Right ventricle myocardium superior (tissue), 1 donor: ENCODE results near the gene DYNC2LI1. TPM values are rescaled to one million over a fixed set of nuclear protein-coding genes. Genes with fewer than 3 reads are reported as not detected.
A peak's percentile ranks its signal among the peaks of the same experiment; 100 is the strongest.

Experiments
- ATAC-seq: fragments of 200-7000 bp; cut with Tn5 transposase; one replicate; pipeline ENCODE4 v1.9.1; 2020; ENCODE audit warnings: mild to moderate bottlenecking; ENCODE audit not compliant: poor library complexity
- DNase-seq: peaks from one replicate; pipeline ENCODE4 v3.0.0-alpha.2; 2020
- intact Hi-C: fragments of 100-400 bp; cut with DNase I; formaldehyde crosslinking; loops from one replicate; pipeline ENCODE4 v1.11.2; 2022
- total RNA-seq: library from RNA; stranded (reverse); fragmentation: NEBNext Ultra II Directional; extraction: Animal tissue kit (Norgen Biotek cat#: 25700); gene quantifications from one replicate; pipeline ENCODE4 v1.2.1, GENCODE V29; 2021
- donor health status: DM: no; HTN: yes; CAD: no; lungs with severe emphysema.

Gene DYNC2LI1
- total RNA-seq, 1 donor from 2014 or later: 5.4 TPM

DNA sequence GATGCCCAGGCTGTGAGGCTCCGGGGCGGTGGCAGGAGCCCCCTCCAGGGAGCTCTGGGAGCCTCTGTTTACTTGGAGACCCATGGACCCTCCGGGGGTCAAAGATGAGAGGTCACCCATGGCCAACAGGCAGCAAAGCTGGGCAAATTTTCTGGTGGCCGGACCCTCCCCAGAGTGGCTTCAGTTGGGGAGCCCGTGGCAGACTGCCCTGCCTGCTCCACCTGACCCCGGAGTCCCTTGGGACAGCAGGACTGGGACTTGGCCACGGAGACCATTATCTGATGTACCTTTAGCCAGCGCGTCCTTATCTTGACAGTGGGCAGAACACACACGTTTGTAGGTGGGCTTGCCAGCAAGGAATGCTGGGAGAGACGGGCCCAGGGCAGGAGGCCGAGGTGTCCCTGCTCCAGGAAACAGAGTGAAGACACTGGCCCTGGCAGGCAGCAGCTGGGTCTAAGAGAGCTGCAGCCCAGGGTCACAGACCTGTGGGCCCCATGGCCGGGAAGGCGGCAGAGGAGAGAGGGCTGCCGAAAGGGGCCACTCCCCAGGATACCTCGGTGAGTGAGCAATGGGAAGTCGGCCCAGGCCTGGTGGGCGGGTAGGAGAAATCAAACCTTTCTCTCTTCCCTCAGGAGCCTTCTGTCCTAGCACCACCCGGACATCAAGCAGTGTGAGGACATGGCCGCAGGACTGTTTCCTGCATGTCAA is 64.9 kb downstream of the DYNC2LI1 start, which contains the start of the genes ABCG5 and ABCG8:
Gene ABCG5 (minus strand): TSS at position 280 of the 708 bp plus-strand sequence. CDS start 160 bp downstream, at position 120.
Gene ABCG8 (plus strand): TSS at position 412 of the 708 bp plus-strand sequence. CDS start 83 bp downstream, at position 495.
- no peak for DNase-seq
- ATAC-seq: peak; percentile 27
- intact Hi-C loops: no loop called here

DNA sequence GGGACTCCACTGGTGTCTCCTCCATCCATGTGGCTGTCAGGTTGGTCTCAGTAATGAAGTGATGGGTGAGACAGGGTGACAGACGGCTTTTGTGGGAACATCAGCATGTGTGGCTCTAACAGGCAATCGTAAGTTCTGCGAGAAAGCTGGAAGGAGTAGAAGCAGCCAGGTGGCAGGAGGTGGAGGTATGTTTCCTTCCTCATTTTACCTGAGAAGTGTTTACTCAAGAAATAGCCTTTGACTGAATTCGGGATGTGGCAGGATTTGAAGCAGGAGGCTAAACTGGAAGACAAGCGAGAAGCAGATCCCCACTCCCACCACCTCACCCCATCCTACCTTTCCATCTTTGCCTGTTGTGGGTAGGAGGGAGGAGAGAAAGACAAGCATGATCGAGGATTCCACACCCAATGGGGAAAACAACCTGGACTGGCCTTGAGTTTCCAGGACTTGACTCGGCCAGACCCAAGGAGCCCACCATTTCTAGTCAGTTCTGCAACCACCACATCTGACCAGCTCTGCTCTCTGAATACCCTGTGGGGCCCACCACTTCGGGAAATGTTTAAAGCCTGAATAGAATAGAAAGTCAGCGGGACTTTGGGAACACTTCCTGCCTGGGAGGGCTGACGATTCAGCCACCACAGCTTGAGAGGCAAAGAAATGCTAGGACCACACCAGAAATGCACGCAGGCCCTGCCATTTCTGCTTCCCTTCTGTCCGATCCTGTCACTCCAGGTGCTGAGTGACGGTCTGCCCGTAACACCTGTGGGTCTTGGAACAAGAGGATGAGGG is 66.1 kb downstream of the DYNC2LI1 start:
- intact Hi-C loops: no loop called here
- DNase-seq: no peak
- ATAC-seq: no peak

DNA sequence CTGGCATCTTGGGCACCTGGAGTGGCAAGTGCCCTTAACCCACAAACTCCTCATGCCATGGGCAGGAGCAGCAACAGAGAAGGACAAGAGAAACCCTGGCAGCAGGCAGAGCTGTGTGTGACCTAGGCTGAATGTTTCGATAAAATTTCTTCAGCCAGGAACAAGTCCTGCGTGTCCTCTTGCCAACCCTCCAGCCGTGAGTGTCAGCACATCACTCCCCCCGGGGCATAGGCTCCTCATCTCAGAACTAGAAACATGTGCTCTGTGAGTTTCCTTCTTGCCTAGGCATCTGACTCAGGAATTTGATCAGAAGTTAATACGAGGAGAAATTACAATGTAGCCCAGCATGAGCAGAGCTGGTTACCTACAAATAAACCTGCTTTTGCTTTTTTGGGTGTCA is 67.1 kb downstream of the DYNC2LI1 start:
- DNase-seq (no peak), ATAC-seq (no peak)
- intact Hi-C loops: no loop called here

DNA sequence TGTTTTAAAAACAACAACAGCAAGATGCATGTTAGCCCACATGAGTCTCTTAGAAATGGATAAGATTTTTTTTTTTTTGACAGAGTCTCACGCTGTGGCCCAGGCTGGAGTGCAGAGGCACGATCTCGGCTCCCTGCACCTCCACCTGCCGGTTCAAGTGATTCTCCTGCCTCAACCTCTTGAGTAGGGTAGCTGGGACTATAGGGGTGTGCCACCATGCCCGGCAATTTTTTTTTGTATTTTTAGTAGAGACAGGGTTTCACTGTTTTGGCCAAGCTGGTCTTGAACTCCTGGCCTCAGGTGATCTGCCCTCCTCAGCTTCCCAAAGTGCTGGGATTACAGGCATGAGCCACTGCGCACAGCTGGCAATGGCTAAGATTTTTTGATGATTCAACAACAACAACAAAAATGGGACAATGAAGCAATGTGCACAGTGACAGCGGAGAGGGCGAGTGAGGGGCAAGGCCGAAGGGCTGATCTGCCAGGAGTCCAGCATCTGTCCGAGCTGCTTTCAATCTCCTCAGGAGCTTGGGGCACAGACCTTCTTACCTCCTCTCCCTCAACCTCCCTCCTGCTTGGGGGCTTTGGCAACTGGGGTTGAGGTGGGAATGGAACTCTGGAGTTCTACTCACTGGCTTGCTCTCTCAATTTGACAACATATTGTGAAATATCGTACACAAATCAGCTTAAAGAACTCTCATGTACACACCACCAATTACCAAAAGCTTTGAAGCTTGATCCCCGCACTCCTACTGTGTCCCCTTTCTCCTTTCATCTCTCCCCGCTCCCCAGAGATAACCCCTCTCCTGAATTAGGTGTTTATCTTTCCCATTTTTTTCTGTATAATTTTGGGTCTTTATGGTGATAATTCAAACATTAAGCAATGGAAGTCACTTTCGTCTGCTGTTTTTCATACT is 68.4 kb downstream of the DYNC2LI1 start:
- intact Hi-C loops: no loop called here
- DNase-seq: no peak
- no peak for ATAC-seq

DNA sequence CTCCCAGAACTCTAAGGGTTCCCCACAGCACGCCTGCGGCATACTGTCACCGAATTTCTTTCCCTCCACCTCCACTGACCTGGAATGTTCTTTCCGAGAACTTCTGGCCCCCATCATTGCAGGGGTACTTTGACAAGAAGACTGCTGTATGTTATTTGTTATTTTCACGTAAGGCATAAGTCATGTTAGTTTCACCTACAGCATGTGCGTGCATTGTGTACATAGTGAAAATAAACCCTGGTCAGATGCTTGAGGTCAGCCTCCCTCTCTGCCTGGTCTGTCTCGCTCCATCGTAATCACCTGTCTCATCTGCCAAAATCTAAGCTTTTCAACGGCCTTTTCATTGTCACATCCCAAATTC is 69.0 kb downstream of the DYNC2LI1 start:
- intact Hi-C loops: no loop called here
- DNase-seq: no peak
- no peak for ATAC-seq

DNA sequence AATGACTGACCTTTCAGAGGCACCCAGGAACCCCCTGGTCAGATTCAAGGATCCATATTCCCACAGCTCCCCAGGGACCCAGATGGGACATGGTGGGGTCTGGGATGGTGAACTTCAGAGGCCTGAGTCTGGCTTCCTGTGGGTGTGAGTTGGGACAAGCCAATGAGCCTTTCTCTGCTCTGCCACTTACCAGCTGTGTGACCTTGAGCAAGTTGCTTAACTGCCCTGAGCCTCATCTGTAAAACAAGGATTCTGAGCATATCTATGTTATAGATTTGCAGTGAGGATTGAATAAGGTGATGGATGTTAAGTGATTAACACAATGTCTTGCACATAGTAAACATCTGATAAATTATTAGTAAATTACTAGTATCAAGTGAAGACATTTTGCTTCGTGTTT is 71.3 kb downstream of the DYNC2LI1 start:
- intact Hi-C loops: no loop called here
- DNase-seq: no peak
- no peak for ATAC-seq

DNA sequence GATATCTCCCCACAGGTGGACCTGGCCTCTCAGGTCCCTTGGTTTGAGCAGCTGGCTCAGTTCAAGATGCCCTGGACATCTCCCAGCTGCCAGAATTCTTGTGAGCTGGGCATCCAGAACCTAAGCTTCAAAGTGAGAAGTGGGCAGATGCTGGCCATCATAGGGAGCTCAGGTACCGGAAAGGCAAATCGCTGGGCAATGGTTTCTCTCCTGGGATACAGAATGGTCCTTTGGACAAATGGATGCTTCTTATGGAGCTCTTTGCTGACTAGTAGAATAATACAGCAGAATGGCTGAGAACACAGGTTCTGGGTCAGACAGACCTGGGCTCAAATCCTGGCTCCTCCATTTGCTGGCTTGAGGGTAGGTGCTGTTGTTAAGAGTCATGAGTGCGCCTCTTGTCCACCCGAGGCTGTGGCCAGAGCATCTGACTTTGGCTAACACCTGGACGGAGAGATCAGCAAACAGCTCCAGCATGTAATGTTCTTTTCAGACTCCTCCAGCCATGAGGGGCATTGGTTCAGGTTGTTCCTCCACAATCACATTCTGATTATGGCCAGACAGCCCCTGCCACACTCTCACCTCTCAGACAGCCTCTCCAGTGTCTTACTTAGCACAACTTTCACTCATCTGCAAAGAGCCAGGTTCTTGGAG is 72.4 kb downstream of the DYNC2LI1 start:
- DNase-seq (no peak), ATAC-seq (no peak)
- intact Hi-C loops: no loop called here

DNA sequence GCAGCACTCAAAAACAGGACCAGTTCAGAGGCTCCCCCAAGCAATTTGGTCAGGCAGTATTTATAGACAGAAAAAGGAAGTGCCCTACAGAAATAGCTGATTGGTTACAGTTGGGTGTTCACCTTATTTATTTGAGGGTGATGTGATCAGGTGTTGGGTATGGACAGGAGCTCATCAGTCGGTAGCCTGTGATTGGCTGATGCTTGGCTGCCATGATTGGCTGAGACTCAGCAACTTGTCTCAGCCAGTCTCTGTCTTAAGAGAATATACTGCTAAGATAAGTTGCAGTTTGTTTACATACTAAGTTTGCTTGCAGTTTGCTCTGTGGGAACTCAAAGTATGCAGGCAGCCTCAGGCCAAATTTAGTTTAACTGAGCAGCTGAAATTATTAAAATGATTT is 74.4 kb downstream of the DYNC2LI1 start:
- intact Hi-C loops: no loop called here
- DNase-seq (no peak), ATAC-seq (no peak)

DNA sequence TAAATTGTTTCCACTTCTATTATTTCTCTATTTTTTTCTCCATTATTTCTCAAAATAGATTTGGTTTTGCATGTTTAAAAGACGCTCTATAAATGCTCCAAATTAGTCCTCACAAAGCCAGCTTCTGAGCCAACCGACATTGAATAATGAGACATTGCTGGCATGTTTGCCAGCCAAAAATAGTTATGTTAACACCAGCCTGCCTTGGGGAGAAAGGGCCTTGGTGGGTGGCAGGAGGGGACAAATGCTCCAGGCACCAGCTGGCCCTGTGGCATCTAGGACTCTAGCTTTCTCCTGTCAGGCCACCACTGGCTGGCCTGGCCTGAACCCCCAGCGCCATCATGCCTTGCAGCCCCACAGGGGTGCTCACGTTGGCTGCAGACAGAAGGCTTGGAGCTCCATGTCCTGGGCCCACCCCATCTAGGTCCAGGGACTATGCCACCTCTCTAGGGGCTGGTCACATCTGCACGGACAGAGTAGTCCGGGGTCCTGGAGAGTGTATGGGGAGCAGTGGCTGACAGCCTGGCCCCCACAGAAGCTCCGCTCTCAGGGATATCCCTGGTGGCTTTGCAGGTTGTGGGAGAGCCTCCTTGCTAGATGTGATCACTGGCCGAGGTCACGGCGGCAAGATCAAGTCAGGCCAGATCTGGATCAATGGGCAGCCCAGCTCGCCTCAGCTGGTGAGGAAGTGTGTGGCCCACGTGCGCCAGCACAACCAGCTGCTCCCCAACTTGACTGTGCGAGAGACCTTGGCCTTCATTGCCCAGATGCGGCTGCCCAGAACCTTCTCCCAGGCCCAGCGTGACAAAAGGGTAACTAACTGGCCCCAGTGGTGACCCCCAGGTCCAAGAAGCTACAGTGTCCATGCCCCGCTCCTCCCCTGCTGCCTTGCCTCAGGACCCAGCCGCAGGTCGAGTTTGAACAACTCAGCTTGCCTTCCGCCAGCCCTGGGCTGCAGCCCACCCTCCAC is 77.5 kb downstream of the DYNC2LI1 start:
- intact Hi-C loops: no loop called here
- ATAC-seq (no peak), DNase-seq (no peak)

DNA sequence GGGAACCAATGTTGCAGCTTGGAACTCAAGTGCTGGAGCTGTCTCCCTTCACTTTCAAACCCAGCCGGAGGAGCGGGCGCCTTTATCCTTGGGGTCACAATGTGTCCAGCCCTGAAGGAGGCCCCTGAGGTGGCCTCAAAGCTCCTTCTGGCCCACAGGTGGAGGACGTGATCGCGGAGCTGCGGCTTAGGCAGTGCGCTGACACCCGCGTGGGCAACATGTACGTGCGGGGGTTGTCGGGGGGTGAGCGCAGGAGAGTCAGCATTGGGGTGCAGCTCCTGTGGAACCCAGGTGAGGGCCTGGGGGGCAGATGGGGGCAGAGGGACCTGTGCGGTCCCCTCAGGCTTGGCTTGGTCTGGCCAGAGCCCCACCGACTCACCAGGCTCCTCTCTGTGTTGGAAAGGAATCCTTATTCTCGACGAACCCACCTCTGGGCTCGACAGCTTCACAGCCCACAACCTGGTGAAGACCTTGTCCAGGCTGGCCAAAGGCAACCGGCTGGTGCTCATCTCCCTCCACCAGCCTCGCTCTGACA is 78.4 kb downstream of the DYNC2LI1 start:
- ATAC-seq (no peak), DNase-seq (no peak)
- intact Hi-C loops: no loop called here

DNA sequence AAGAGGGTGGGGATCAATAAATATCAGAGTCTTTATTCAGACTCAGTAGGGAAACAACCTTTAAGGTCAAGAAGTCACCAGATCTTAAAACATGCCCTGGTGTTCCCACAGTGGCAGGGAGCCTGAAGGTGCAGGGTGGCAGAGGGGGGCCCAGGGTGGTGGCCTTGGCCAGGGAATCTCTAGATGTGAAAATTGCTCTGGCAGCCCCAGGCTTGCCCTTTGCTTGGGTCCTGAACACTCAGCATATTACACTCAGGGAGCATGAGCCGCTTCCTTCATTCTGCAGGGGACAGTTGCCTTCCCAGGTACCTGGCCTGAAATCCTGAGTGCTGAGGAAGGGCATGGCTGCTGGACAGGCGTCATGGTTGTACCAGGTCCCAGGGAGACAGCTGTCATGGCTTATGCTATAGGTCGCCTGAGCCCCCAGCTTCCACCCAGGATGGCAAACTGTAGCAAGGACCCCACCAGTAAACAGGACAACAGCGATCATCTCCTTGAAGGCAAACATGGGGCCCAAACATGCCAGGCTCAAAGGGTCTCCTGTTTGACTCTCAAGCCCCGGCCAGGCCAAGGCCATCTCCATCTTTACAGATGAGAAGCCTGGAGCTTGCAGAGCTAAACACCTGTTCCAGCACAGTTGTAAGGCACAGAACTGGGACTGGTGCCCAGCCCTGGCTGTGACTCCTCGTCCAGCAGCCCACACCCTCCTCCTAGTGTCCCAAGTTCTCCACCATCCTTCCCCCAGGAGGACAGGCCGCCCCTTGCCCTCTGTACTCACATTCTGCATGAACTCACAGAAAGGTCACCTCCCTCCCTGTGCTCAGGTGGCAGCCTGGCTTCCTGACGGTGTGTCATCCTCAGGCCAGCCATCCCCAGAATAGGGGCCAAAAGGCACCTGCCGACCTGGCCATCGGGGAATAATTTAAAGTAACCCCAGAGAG is 79.6 kb downstream of the DYNC2LI1 start:
- no peak for ATAC-seq
- intact Hi-C loops: no loop called here
- DNase-seq: no peak

DNA sequence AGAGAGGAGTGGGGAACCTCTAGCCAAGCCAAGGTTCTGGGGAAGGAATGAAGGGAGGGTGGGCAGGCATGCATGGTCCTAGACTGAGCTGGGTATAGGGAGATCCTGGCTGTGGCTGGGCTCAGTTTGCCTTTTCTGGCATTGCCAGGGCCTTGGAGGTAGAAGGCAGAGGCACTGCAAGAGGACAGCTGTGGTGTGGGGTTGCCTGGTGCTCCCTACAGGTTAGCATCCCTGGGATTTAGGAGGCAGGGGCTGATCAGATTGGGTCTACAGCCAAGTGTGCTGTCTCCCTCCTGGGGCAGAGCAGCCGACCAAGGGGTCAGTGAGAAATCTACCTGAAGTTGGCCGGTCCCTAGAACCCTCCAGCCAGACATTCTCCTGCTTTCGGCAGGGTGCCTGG is 80.8 kb downstream of the DYNC2LI1 start:
- DNase-seq: no peak
- intact Hi-C loops: no loop called here
- no peak for ATAC-seq

DNA sequence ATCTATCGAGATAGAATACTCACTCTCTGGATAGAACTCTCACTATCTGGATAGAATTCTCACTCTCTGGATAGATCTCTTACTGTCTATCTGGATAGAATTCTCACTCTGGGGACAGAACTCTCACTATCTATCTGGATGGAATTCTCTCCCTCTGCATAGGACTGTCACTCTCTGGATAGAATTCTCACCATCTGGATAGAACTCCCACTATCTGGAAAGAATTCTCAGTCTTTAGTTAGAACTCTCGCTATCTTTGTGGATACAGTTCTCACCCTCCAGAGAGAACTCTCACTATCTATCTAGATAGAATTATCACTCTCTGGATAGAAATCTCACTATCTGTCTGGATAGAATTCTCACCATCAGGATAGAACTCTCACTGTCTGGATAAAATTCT is 81.5 kb downstream of the DYNC2LI1 start:
- DNase-seq: no peak
- intact Hi-C loops: no loop called here
- ATAC-seq: no peak
